ENCODE measurements around the gene KIF1B. TPM values are rescaled to one million over a fixed set of nuclear protein-coding genes. Genes with fewer than 3 reads are reported as not detected.
"Not testable (repeated sequence)": the region's sequence is repeated elsewhere in the genome, so short reads cannot be mapped to it uniquely, and the experiment has no call there.

The KIF1B gene
- total RNA-seq, 2 donors from 2014 or later: 39.7 to 47.4 TPM

GRCh38 chr1:10196976-10197375 lies 13.4 kb upstream of the KIF1B start:
- Histone ChIP-seq H3K9ac (ENCODE audit: low read depth in 2 of 2, low read length in 2 of 2) (no peak overlapping the region), H3K4me1 (no peaks in the 10 kb centered on the region), H3K27me3 (no peaks in the 10 kb centered on the region), H3K36me3 (no peaks in the 10 kb centered on the region), H3K27ac (no peak overlapping the region), H3K4me3 (no peak overlapping the region), H3K9me3 (no peaks in the 10 kb centered on the region)
- no peak for DNase-seq
- intact Hi-C loops (cut with DNase I): no loop called here
- TF ChIP-seq, protein P1, sequence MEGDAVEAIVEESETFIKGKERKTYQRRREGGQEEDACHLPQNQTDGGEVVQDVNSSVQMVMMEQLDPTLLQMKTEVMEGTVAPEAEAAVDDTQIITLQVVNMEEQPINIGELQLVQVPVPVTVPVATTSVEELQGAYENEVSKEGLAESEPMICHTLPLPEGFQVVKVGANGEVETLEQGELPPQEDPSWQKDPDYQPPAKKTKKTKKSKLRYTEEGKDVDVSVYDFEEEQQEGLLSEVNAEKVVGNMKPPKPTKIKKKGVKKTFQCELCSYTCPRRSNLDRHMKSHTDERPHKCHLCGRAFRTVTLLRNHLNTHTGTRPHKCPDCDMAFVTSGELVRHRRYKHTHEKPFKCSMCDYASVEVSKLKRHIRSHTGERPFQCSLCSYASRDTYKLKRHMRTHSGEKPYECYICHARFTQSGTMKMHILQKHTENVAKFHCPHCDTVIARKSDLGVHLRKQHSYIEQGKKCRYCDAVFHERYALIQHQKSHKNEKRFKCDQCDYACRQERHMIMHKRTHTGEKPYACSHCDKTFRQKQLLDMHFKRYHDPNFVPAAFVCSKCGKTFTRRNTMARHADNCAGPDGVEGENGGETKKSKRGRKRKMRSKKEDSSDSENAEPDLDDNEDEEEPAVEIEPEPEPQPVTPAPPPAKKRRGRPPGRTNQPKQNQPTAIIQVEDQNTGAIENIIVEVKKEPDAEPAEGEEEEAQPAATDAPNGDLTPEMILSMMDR (IDR thresholded peaks at IDR 0.05): no peak

GRCh38 chr1:10200620-10201019 lies 9.8 kb upstream of the KIF1B start:
- intact Hi-C loops (cut with DNase I): no loop called here
- Histone ChIP-seq H3K36me3 (no peaks in the 10 kb centered on the region), H3K4me1 (no peaks in the 10 kb centered on the region), H3K27ac (no peak overlapping the region), H3K9me3 (no peaks in the 10 kb centered on the region), H3K4me3 (no peak overlapping the region), H3K9ac (ENCODE audit: low read depth in 2 of 2, low read length in 2 of 2) (no peak overlapping the region), H3K27me3 (no peaks in the 10 kb centered on the region)
- DNase-seq: no peak
- TF ChIP-seq, protein P1 (IDR thresholded peaks at IDR 0.05): no peak

DNA sequence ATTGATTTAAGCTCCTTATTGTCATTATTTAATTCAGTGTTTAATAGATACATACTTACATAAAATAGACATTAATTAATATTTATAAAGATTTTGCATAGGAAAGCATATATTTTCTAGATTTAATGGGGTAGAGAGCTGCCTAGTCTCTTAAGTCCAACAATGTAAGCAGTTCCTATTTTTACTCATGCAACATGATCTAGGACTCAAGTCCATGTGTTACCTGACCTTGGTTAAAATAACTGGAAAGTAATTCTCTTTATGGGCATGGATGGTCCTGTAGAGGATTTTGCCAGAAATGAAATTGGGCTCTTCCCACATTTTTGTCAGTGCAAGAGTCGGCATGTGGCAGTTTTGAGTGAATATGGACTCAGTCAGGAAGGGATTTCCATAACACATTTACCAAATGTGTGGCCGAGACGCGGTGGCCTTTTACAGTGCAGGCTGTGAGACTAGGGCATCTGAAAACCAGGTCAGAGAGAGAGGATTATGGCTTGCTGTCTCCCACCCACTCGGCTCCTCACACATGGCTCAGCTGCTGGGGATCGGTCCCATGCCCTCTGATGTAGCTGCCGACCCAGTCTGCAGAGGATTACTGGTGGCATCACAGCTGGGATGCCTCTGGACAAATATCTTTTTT lies 6.2 kb upstream of the KIF1B start:
- Histone ChIP-seq H3K36me3 (no peaks in the 10 kb centered on the region), H3K9me3 (no peaks in the 10 kb centered on the region), H3K4me1 (no peaks in the 10 kb centered on the region), H3K27me3 (no peaks in the 10 kb centered on the region), H3K4me3 (no peak overlapping the region), H3K9ac (ENCODE audit: low read depth in 2 of 2, low read length in 2 of 2) (no peak overlapping the region), H3K27ac (no peak overlapping the region)
- TF ChIP-seq, protein P1 (IDR thresholded peaks at IDR 0.05): no peak
- intact Hi-C loops (cut with DNase I): no loop called here
- DNase-seq: no peak

DNA sequence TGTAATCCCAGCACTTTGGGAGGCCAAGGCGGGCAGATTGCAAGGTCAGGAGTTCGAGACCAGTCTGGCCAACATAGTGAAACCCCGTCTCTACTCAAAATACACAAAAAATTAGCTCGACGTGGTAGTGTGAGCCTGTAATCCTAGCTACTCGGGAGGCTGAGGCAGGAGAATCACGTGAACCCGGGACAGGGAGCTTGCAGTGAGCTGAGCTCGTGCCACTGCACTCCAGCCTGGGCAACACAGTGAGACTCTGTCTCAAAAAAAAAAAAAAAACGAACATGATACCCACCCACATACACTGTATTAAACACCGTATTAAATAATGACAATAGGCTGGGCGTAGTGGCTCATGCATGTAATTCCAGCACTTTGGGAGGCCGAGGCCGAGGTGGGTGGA lies 5.2 kb upstream of the KIF1B start:
- H3K4me1 ChIP-seq; H3K36me3 ChIP-seq; H3K4me3 ChIP-seq; H3K9ac ChIP-seq (ENCODE audit: low read depth in 2 of 2, low read length in 2 of 2); H3K9me3 ChIP-seq; intact Hi-C loops (cut with DNase I); H3K27me3 ChIP-seq; DNase-seq; H3K27ac ChIP-seq: not testable (repeated sequence)

DNA sequence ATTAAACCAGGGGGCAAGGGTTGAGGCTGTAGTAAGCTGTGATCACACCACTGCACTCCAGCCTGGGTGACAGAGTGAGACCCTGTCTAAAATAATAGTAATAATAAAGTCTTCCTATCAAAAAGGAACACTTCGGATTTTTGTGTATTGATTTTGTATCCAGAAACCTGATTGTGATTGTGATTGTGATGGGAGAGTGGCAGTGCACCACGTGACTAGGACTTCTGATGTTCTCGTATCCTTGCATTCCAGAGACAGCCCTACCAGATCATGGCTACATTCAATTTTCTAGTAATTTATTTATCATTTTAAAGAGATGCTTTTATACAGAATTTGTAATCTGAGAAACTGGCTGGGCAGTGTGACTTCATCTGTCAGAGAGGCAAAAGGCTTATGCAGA lies 2.6 kb upstream of the KIF1B start:
- no peak for DNase-seq
- intact Hi-C loops (cut with DNase I): no loop called here
- H3K27ac ChIP-seq: no peak overlapping the region
- H3K36me3 ChIP-seq: no peaks in the 10 kb centered on the region
- H3K4me3 ChIP-seq: no peak overlapping the region
- TF ChIP-seq, protein P1 (IDR thresholded peaks at IDR 0.05): no peak
- no peaks in the 10 kb centered on the region for H3K27me3 ChIP-seq
- H3K4me1 ChIP-seq: no peaks in the 10 kb centered on the region
- no peaks in the 10 kb centered on the region for H3K9me3 ChIP-seq
- no peak overlapping the region for H3K9ac ChIP-seq (ENCODE audit: low read depth in 2 of 2, low read length in 2 of 2)

GRCh38 chr1:10208537-10208936 lies 1.8 kb upstream of the KIF1B start:
- no peak overlapping the region for H3K27ac ChIP-seq
- H3K36me3 ChIP-seq: no peaks in the 10 kb centered on the region
- no peak overlapping the region for H3K9ac ChIP-seq (ENCODE audit: low read depth in 2 of 2, low read length in 2 of 2)
- H3K9me3 ChIP-seq: no peaks in the 10 kb centered on the region
- intact Hi-C loops (cut with DNase I): no loop called here
- no peak overlapping the region for H3K4me3 ChIP-seq
- no peak for DNase-seq
- H3K27me3 ChIP-seq: no peaks in the 10 kb centered on the region
- no peaks in the 10 kb centered on the region for H3K4me1 ChIP-seq
- TF ChIP-seq, protein P1 (IDR thresholded peaks at IDR 0.05): no peak
